Endothelial cell (in vitro differentiated cells): ENCODE measurements around the gene REPIN1. TPM values are rescaled to one million over a fixed set of nuclear protein-coding genes. Genes with fewer than 3 reads are reported as not detected.

Experiments
- DNase-seq: peaks from one replicate; pipeline ENCODE4 v3.0.0; 2021; ENCODE audit warnings: low spot score
- H3K27ac Mint-ChIP-seq: one replicate; pipeline ENCODE4 v1.8.0; 2021; ENCODE audit warnings: mixed read lengths, inconsistent platforms; ENCODE audit not compliant: unreplicated experiment
- H3K27me3 Mint-ChIP-seq: one replicate; pipeline ENCODE4 v1.8.0; 2021; ENCODE audit warnings: mild to moderate bottlenecking, moderate library complexity, mixed read lengths, inconsistent platforms; ENCODE audit not compliant: unreplicated experiment
- H3K36me3 Mint-ChIP-seq: one replicate; pipeline ENCODE4 v1.8.0; 2021; ENCODE audit warnings: mild to moderate bottlenecking, low read depth, mixed read lengths, inconsistent platforms; ENCODE audit not compliant: unreplicated experiment
- H3K4me1 Mint-ChIP-seq: one replicate; pipeline ENCODE4 v1.8.0; 2021; ENCODE audit warnings: mild to moderate bottlenecking, mixed read lengths, inconsistent platforms; ENCODE audit not compliant: unreplicated experiment
- H3K4me3 Mint-ChIP-seq: one replicate; pipeline ENCODE4 v1.8.0; 2021; ENCODE audit warnings: mild to moderate bottlenecking, mixed read lengths, inconsistent platforms; ENCODE audit not compliant: unreplicated experiment
- H3K9me3 Mint-ChIP-seq: one replicate; pipeline ENCODE4 v1.8.0; 2021; ENCODE audit warnings: mixed read lengths, inconsistent platforms; ENCODE audit not compliant: unreplicated experiment
- total RNA-seq: library from RNA; stranded (reverse); fragmentation: NEBNext Ultra II Directional; extraction: Animal tissue kit (Norgen Biotek cat#: 25700); gene quantifications from one replicate; pipeline ENCODE4 v1.2.1, GENCODE V29; 2021; ENCODE audit not compliant: unreplicated experiment
- TF ChIP-seq, protein P1 (sequence below): fragments of 200-600 bp; sonication (generic); IDR thresholded peaks from one replicate; pipeline ENCODE4 v1.5.0; 2021; ENCODE audit warnings: antibody characterized with exemption; ENCODE audit not compliant: unreplicated experiment

Gene REPIN1
- total RNA-seq, 1 donor from 2014 or later, result 138 TPM

DNA sequence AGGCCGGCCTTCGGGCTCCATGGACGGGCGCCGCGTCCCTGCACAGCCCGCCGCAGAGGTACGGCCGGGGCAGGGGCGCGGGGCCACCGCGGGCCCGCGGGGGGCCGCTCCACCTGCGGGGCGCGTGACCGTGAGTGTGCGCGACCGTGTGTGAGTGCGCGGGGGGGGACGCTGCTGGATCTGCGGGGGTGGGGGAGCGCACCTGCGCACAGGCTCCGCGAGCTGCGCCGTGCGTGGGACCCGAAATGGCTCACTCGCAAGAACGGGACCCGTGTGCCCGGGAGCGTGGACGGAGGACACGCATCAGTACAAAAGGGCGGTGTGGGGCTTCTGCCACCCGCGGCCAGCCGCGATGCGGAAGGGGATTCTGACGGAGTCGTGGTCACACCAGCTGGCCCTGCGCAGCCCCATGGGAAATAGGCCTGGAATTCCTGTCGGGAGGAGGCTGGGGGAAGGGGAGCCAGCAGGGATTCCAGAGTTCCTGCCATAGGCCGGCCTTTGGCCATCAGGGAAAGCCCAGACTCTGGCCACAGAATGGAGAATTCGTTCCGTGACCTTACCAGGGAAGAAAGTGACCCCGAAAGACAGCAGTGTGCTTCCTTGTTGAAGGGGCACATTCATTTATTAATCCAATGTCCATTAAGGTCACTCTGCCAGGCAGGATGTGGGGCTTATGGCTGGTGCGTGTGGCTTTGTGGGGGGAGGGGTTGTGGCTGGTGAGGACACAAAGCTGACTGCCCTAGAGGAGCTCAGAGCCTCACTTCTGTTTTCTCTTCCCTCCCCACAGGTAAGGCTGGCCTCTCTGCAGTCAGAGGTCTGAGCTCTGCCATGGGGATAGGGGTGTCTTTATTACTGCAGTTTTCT is 494 bp downstream of the REPIN1 start:
- H3K4me1 Mint-ChIP-seq, result peaks cover 47% of the 10 kb centered on the region
- peak overlapping the region; percentile 98 for H3K4me3 Mint-ChIP-seq
- DNase-seq, result peak; percentile 80
- H3K36me3 Mint-ChIP-seq, result peaks cover 23% of the 10 kb centered on the region
- H3K27me3 Mint-ChIP-seq, result peaks cover 13% of the 10 kb centered on the region
- TF ChIP-seq, protein P1, sequence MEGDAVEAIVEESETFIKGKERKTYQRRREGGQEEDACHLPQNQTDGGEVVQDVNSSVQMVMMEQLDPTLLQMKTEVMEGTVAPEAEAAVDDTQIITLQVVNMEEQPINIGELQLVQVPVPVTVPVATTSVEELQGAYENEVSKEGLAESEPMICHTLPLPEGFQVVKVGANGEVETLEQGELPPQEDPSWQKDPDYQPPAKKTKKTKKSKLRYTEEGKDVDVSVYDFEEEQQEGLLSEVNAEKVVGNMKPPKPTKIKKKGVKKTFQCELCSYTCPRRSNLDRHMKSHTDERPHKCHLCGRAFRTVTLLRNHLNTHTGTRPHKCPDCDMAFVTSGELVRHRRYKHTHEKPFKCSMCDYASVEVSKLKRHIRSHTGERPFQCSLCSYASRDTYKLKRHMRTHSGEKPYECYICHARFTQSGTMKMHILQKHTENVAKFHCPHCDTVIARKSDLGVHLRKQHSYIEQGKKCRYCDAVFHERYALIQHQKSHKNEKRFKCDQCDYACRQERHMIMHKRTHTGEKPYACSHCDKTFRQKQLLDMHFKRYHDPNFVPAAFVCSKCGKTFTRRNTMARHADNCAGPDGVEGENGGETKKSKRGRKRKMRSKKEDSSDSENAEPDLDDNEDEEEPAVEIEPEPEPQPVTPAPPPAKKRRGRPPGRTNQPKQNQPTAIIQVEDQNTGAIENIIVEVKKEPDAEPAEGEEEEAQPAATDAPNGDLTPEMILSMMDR, result no peak
- peak overlapping the region; percentile 99 for H3K27ac Mint-ChIP-seq
- no peaks in the 10 kb centered on the region for H3K9me3 Mint-ChIP-seq

DNA sequence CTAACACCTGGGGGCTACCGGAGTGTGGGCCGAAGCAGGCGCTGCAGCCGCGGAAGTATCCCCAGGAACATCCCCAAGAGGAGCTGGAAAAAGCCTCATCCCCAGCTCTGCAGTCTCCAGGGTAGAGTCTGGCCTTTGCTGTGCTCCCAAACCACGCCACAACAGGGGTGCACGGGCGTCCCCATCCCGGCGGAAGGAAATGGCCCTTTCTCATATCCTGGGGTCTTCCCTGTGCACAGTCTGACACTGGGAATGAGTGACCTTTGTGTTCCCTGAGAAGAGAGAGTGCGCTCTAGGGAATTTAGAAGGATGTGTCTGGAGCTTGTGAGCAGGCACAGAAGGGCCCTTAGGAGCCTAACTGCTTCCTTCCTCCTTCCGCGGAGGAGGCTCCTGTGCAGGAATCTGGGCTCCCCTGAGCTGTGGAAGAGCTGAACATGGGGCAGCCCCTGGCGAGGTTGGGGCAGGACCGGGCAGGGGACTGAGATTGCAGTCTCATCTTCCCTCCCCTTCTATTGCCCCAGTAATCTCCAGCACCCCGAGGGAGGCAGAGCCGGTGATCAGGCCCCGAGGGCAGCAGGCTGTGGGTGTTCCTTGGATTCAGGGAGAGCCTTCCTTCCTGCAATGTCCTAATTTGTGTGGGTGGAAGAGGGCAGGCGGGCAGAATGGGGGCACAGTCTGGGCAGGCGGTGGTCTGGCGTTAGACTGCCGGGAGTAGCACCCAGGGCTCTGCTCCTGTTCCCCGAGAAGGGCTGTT is 1.3 kb downstream of the REPIN1 start:
- H3K27ac Mint-ChIP-seq, result peak overlapping the region; percentile 99
- TF ChIP-seq, protein P1, result no peak
- peak overlapping the region; percentile 98 for H3K4me3 Mint-ChIP-seq
- peaks cover 52% of the 10 kb centered on the region for H3K4me1 Mint-ChIP-seq
- no peak for DNase-seq
- H3K9me3 Mint-ChIP-seq, result no peaks in the 10 kb centered on the region
- peaks cover 13% of the 10 kb centered on the region for H3K27me3 Mint-ChIP-seq
- H3K36me3 Mint-ChIP-seq, result peaks cover 29% of the 10 kb centered on the region

DNA sequence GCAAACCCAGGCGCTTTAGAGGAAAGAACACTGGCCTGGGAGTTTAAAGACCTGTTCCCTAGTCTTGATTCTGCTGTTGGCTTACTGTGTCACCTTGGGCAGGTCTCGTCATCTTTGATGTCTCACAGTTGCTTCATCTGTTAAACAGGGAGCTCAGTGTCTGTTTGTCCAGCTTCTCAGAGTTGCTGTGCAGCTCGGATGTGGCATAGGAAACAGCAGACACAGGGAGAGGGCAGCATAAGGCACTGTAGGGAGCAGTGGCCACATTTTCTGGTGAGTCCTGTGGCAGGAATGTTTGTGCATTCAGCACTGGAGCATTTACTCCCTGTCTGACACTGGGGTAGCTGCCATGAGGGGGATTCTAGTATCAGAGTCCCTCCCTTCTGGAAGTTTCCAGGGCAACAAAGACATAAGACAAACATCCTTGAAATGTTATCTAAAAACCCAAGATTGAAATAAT is 2.0 kb downstream of the REPIN1 start:
- Mint-ChIP-seq H3K27me3 (peaks cover 14% of the 10 kb centered on the region), H3K4me3 (peak overlapping the region; percentile 98), H3K36me3 (peaks cover 29% of the 10 kb centered on the region), H3K27ac (peak overlapping the region; percentile 74), H3K9me3 (no peaks in the 10 kb centered on the region), H3K4me1 (peaks cover 56% of the 10 kb centered on the region)
- TF ChIP-seq, protein P1, result no peak
- no peak for DNase-seq

DNA sequence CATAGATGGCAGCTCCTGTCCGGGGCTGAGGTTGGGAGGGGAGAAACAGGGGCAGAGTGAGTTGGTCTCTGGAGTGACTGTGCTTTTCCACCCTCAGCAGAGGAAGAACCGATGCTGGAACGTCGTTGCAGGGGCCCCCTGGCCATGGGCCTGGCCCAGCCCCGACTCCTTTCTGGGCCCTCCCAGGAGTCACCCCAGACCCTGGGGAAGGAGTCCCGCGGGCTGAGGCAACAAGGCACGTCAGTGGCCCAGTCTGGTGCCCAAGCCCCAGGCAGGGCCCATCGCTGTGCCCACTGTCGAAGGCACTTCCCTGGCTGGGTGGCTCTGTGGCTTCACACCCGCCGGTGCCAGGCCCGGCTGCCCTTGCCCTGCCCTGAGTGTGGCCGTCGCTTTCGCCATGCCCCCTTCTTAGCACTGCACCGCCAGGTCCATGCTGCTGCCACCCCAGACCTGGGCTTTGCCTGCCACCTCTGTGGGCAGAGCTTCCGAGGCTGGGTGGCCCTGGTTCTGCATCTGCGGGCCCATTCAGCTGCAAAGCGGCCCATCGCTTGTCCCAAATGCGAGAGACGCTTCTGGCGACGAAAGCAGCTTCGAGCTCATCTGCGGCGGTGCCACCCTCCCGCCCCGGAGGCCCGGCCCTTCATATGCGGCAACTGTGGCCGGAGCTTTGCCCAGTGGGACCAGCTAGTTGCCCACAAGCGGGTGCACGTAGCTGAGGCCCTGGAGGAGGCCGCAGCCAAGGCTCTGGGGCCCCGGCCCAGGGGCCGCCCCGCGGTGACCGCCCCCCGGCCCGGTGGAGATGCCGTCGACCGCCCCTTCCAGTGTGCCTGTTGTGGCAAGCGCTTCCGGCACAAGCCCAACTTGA is 2.7 kb downstream of the REPIN1 start:
- TF ChIP-seq, protein P1, result no peak
- H3K27me3 Mint-ChIP-seq, result peaks cover 20% of the 10 kb centered on the region
- H3K4me3 Mint-ChIP-seq, result no peak overlapping the region
- peak overlapping the region; percentile 74 for H3K27ac Mint-ChIP-seq
- H3K4me1 Mint-ChIP-seq, result peaks cover 57% of the 10 kb centered on the region
- no peaks in the 10 kb centered on the region for H3K9me3 Mint-ChIP-seq
- peaks cover 34% of the 10 kb centered on the region for H3K36me3 Mint-ChIP-seq
- DNase-seq, result no peak
